Smooth muscle cell (in vitro differentiated cells): ENCODE data around the gene RAX2. TPM values are rescaled to one million over a fixed set of nuclear protein-coding genes. Genes with fewer than 3 reads are reported as not detected.

Experiments
- DNase-seq: peaks from one replicate; lab custom pipeline; 2025; ENCODE audit not compliant: unreplicated experiment; lab: John Stamatoyannopoulos, UW
- H2AFZ ChIP-seq: fragments of 200-600 bp; sonication (generic); 2 replicates; pipeline ENCODE4 v1.6.0; 2016; ENCODE audit warnings: antibody characterized with exemption, low read depth, mild to moderate bottlenecking
- H3F3A ChIP-seq: fragments of 200-600 bp; sonication (generic); 2 replicates; pipeline ENCODE4 v1.6.0; 2017; ENCODE audit warnings: antibody characterized with exemption, low read depth
- H3K27ac ChIP-seq: fragments of 200-600 bp; sonication (generic); 2 replicates; pipeline ENCODE4 v1.5.1; 2016; ENCODE audit warnings: low read depth, mild to moderate bottlenecking
- H3K27me3 ChIP-seq: fragments of 200-600 bp; sonication (generic); 2 replicates; pipeline ENCODE4 v1.6.1; 2016; ENCODE audit warnings: low read depth, mild to moderate bottlenecking
- H3K36me3 ChIP-seq: fragments of 200-600 bp; sonication (generic); 2 replicates; pipeline ENCODE4 v1.5.1; 2016; ENCODE audit warnings: low read depth
- H3K4me1 ChIP-seq: fragments of 200-600 bp; sonication (generic); 2 replicates; pipeline ENCODE4 v1.5.1; 2016; ENCODE audit warnings: low read depth
- H3K4me2 ChIP-seq: fragments of 200-600 bp; sonication (generic); 2 replicates; pipeline ENCODE4 v1.6.0; 2016; ENCODE audit warnings: mild to moderate bottlenecking
- H3K4me3 ChIP-seq: fragments of 200-600 bp; sonication (generic); 2 replicates; pipeline ENCODE4 v1.5.1; 2016; ENCODE audit warnings: mild to moderate bottlenecking
- H3K79me2 ChIP-seq: fragments of 200-600 bp; sonication (generic); 2 replicates; pipeline ENCODE4 v1.6.0; 2016; ENCODE audit warnings: low read depth, mild to moderate bottlenecking
- H3K9ac ChIP-seq: fragments of 200-600 bp; sonication (generic); 2 replicates; pipeline ENCODE4 v1.6.0; 2016; ENCODE audit warnings: low read depth
- H3K9me3 ChIP-seq: fragments of 200-600 bp; sonication (generic); replicated peaks from 2 replicates; pipeline ENCODE4 v1.5.1; 2016; ENCODE audit warnings: low read depth
- H4K20me1 ChIP-seq: fragments of 200-600 bp; sonication (generic); 2 replicates; pipeline ENCODE4 v1.6.0; 2016; ENCODE audit warnings: low read depth
- WGBS: methylation state at CpG from one replicate; pipeline ENCODE4 v1.1.7; 2016; ENCODE audit warnings: low lambda C conversion rate; 5-methylcytosine and 5-hydroxymethylcytosine counted together
- polyA plus RNA-seq: library from polyadenylated mRNA; unstranded; fragments of >200 nt; fragmentation: Nextera tagmentation; extraction: Ambion mirVana; gene quantifications from 2 replicates; pipeline ENCODE4 v1.2.1, GENCODE V29; 2016
- total RNA-seq: library from RNA; depleted of rRNA; stranded (reverse); fragments of >200 nt; gene quantifications from 2 replicates; pipeline ENCODE4 v1.2.3, GENCODE V29; 2014
- TF ChIP-seq, protein P1 (sequence below): fragments of 200-600 bp; sonication (generic); IDR thresholded peaks from 2 replicates; pipeline ENCODE4 v1.5.1; 2017; ENCODE audit warnings: borderline replicate concordance, mild to moderate bottlenecking, antibody characterized with exemption; ENCODE audit not compliant: insufficient read depth, poor library complexity, severe bottlenecking

RAX2 gene
- total and polyA plus RNA-seq, 2 experiments from 2014 or later = not detected

DNA sequence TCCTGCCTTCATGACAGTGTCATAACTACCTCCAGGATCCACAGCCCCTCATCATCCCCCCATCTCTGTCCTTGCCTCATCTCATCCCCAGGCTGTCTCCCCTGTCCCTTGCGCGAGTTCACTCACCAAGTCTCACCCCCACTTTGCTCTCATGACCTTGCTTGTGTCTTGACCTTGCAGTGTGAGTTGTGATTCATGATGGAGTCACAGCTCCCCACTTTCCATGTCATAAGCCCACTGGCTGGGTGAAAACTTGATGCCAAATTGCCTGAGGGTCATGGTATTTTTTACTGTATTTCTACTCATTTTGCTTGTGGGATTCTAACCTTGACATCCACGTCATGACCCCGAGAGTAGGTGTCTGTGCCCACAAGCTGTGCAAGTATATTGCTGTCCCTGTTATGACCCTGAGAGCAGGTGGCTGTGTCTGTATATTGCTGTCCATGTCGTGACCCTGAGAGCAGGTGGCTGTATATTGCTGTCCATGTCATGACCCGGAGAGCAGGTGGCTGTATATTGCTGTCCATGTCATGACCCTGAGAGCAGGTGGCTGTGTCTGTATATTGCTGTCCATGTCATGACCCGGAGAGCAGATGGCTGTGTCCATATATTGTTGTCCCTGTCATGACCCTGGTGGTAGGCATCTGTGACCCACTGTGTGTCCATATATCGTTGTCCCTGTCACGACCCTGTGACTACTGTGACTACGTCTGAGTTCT, 34.4 kb downstream of the RAX2 start:
- Histone ChIP-seq H3K79me2 (no peaks in the 10 kb centered on the region), H3K9ac (no peak overlapping the region), H3K9me3 (no peaks in the 10 kb centered on the region), H3K36me3 (no peaks in the 10 kb centered on the region), H2AFZ (no peak overlapping the region), H3K4me1 (no peaks in the 10 kb centered on the region), H3K4me3 (no peak overlapping the region), H3K4me2 (no peak overlapping the region), H3K27me3 (no peaks in the 10 kb centered on the region), H3K27ac (no peak overlapping the region), H4K20me1 (no peaks in the 10 kb centered on the region), H3F3A (no peaks in the 10 kb centered on the region)
- TF ChIP-seq, protein P1, sequence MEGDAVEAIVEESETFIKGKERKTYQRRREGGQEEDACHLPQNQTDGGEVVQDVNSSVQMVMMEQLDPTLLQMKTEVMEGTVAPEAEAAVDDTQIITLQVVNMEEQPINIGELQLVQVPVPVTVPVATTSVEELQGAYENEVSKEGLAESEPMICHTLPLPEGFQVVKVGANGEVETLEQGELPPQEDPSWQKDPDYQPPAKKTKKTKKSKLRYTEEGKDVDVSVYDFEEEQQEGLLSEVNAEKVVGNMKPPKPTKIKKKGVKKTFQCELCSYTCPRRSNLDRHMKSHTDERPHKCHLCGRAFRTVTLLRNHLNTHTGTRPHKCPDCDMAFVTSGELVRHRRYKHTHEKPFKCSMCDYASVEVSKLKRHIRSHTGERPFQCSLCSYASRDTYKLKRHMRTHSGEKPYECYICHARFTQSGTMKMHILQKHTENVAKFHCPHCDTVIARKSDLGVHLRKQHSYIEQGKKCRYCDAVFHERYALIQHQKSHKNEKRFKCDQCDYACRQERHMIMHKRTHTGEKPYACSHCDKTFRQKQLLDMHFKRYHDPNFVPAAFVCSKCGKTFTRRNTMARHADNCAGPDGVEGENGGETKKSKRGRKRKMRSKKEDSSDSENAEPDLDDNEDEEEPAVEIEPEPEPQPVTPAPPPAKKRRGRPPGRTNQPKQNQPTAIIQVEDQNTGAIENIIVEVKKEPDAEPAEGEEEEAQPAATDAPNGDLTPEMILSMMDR = no peak
- no peak for DNase-seq
- 90% methylated on average over 10 of the region's 10 CpGs for WGBS

DNA sequence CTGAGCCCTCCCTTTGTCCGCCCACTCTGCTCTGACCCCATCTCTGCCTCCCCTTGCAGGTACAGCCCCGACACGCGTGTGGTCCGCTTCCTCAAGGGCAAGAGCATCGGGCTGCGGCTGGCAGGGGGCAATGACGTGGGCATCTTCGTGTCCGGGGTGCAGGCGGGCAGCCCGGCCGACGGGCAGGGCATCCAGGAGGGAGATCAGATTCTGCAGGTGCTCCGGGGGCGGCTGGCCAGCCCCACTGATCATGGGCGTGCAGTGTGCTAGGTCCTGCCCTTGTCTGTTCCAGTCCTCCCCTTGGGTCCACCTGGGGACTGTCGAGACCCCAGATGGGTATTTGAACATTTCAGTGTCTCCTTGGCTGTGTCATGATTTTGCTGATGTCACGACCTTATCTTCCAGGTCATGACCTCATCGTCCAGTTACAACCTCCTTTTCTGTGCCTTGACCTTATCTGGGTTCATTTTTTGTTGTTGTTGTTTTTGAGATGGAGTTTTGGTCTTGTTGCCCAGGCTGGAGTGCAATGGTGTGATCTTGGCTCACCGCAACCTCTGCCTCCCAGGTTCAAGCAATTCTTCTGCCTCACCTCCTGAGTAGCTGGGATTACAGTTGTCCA, 35.8 kb downstream of the RAX2 start:
- no peak for DNase-seq
- TF ChIP-seq, protein P1 = no peak
- Histone ChIP-seq H3K4me2 (no peak overlapping the region), H4K20me1 (no peaks in the 10 kb centered on the region), H3K27ac (no peak overlapping the region), H3F3A (no peaks in the 10 kb centered on the region), H2AFZ (no peak overlapping the region), H3K36me3 (no peaks in the 10 kb centered on the region), H3K4me1 (no peaks in the 10 kb centered on the region), H3K4me3 (no peak overlapping the region), H3K9ac (no peak overlapping the region), H3K27me3 (no peaks in the 10 kb centered on the region), H3K9me3 (no peaks in the 10 kb centered on the region), H3K79me2 (no peaks in the 10 kb centered on the region)
- 92% methylated on average over 21 of the region's 21 CpGs for WGBS

DNA sequence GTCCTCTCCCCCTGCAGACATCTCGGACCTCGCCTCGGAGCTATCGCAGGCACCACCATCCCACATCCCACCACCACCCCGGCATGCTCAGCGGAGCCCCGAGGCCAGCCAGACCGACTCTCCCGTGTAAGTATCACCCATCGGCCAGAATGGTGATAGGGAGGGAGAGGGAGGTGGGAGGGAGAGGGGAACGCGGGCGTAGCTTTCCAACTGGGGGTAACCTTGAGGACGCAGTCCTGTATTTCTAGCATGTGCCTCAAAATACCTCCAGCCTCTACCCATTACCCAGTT, 37.8 kb downstream of the RAX2 start:
- Histone ChIP-seq H3K4me3 (no peak overlapping the region), H3F3A (no peaks in the 10 kb centered on the region), H3K36me3 (no peaks in the 10 kb centered on the region), H3K79me2 (no peaks in the 10 kb centered on the region), H4K20me1 (no peaks in the 10 kb centered on the region), H3K9me3 (no peaks in the 10 kb centered on the region), H3K9ac (no peak overlapping the region), H3K27ac (no peak overlapping the region), H3K4me2 (no peak overlapping the region), H3K27me3 (no peaks in the 10 kb centered on the region), H2AFZ (no peak overlapping the region), H3K4me1 (no peaks in the 10 kb centered on the region)
- WGBS = 95% methylated on average over 14 of the region's 14 CpGs
- TF ChIP-seq, protein P1 = no peak
- no peak for DNase-seq
